Astrocyte (in vitro differentiated cells and primary cell): ENCODE results near the gene ZC3H12D.

ENCODE experiments used
- EZH2 ChIP-seq: IDR thresholded peaks from 2 replicates; pipeline ENCODE4 v1.6.1; 2012; ENCODE audit warnings: mild to moderate bottlenecking, low read length, inconsistent platforms; ENCODE audit not compliant: insufficient read depth
- TF ChIP-seq, protein P1 (sequence below): IDR thresholded peaks from 2 replicates; pipeline ENCODE4 v1.5.1; 2011; ENCODE audit warnings: low read depth, mild to moderate bottlenecking, inconsistent platforms, low read length, moderate library complexity; ENCODE audit not compliant: insufficient read depth

DNA sequence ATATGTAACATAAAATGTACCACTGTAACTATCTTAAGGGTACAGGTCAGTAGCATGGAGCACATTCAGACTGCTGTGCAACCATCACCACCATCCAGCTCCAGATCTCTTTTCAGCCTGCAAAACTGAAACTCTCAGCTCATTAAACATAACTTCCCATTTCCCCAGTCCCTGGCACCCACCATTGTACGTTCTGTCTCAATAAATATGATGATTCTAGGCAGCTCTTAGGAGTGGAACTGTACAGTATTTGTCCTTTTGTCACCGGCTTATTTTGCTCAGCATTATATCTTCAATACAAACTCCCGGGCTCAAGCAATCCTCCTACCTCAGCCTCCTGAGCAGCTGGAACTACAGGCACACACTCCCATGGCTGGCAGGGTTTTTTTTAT is 1.5 kb downstream of the ZC3H12D start:
- TF ChIP-seq, protein P1, sequence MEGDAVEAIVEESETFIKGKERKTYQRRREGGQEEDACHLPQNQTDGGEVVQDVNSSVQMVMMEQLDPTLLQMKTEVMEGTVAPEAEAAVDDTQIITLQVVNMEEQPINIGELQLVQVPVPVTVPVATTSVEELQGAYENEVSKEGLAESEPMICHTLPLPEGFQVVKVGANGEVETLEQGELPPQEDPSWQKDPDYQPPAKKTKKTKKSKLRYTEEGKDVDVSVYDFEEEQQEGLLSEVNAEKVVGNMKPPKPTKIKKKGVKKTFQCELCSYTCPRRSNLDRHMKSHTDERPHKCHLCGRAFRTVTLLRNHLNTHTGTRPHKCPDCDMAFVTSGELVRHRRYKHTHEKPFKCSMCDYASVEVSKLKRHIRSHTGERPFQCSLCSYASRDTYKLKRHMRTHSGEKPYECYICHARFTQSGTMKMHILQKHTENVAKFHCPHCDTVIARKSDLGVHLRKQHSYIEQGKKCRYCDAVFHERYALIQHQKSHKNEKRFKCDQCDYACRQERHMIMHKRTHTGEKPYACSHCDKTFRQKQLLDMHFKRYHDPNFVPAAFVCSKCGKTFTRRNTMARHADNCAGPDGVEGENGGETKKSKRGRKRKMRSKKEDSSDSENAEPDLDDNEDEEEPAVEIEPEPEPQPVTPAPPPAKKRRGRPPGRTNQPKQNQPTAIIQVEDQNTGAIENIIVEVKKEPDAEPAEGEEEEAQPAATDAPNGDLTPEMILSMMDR: no peak
- no peak for TF ChIP-seq EZH2
